Activated CD8-positive, alpha-beta memory T cell treated with anti-CD3 and anti-CD28 coated beads for 1 hour (primary cell): ENCODE measurements around the gene PYDC2.

Experiments used
- DNase-seq, 2 donors: peaks; one replicate each; pipeline ENCODE4 v3.0.0-alpha.2; 2020; ENCODE audit warnings: low read depth in 1 of 2; ENCODE audit errors: extremely low read depth in 1 of 2

The PYDC2 gene

GRCh38 chr3:191461113-191461595 is at the start of gene PYDC2:
TSS of gene PYDC2 (plus strand) at chr3:191461163. CDS start at chr3:191461163, 0 bp downstream.
- DNase-seq, result no peak

GRCh38 chr3:191412759-191413158 is 48.2 kb upstream of the PYDC2 start:
- DNase-seq, result no peak

GRCh38 chr3:191414286-191414685 is 46.7 kb upstream of the PYDC2 start:
- DNase-seq, result no peak

- DNase-seq, result no peak
Measured at GRCh38 chr3:191414732-191415131, 46.2 kb upstream of the PYDC2 start.

GRCh38 chr3:191415566-191415965 is 45.4 kb upstream of the PYDC2 start:
- DNase-seq, result no peak

GRCh38 chr3:191417457-191417729 is 43.6 kb upstream of the PYDC2 start:
- DNase-seq, result no peak

GRCh38 chr3:191420771-191421170 is 40.2 kb upstream of the PYDC2 start:
- no peak for DNase-seq

GRCh38 chr3:191424881-191425280 is 36.1 kb upstream of the PYDC2 start:
- DNase-seq, result no peak

- no peak for DNase-seq
Measured at GRCh38 chr3:191425322-191425734, 35.6 kb upstream of the PYDC2 start.

- DNase-seq, result no peak
Measured at GRCh38 chr3:191426311-191426710, 34.7 kb upstream of the PYDC2 start.

GRCh38 chr3:191428177-191428576 is 32.8 kb upstream of the PYDC2 start:
- no peak for DNase-seq

GRCh38 chr3:191430103-191430502 is 30.9 kb upstream of the PYDC2 start:
- no peak for DNase-seq

GRCh38 chr3:191431160-191431822 is 29.7 kb upstream of the PYDC2 start:
- no peak for DNase-seq

- DNase-seq, result no peak
Measured at GRCh38 chr3:191432162-191432561, 28.8 kb upstream of the PYDC2 start.

- DNase-seq, result no peak
Measured at GRCh38 chr3:191434024-191434423, 26.9 kb upstream of the PYDC2 start.

- DNase-seq, result no peak
Measured at GRCh38 chr3:191435981-191436380, 25.0 kb upstream of the PYDC2 start.

GRCh38 chr3:191438150-191438814 is 22.7 kb upstream of the PYDC2 start:
- DNase-seq, result no peak

- DNase-seq, result no peak
Measured at GRCh38 chr3:191440532-191440931, 20.4 kb upstream of the PYDC2 start.

- DNase-seq, result no peak
Measured at GRCh38 chr3:191441687-191442086, 19.3 kb upstream of the PYDC2 start.

GRCh38 chr3:191444569-191444968 is 16.4 kb upstream of the PYDC2 start:
- DNase-seq, result no peak

- no peak for DNase-seq
Measured at GRCh38 chr3:191449256-191449655, 11.7 kb upstream of the PYDC2 start.

- no peak for DNase-seq
Measured at GRCh38 chr3:191455257-191455952, 5.6 kb upstream of the PYDC2 start.
